HEK293 (cell line): ENCODE data around the gene MPHOSPH9.

Experiments
- CTCF ChIA-PET: fragments of 350-600 bp; formaldehyde crosslinking; extraction: SDS; loops from one replicate; lab custom pipeline; 2021; ENCODE audit warnings: antibody characterized with exemption; lab: Yijun Ruan, JAX
- POLR2A ChIA-PET: fragments of 300-600 bp; formaldehyde crosslinking; extraction: SDS; loops from one replicate; lab custom pipeline; 2020; ENCODE audit warnings: antibody characterized with exemption, inconsistent platforms; lab: Yijun Ruan, JAX
- H3K27ac ChIP-seq: fragments of 200-500 bp; sonication (Bioruptor generic); 2 replicates; pipeline ENCODE4 v1.5.1; 2014; ENCODE audit warnings: low read depth, low read length, control low read depth, inconsistent platforms; ENCODE audit errors: extremely low read depth
- H3K36me3 ChIP-seq, 2 experiments: fragments of 200-500 bp in 1 of 2; sonication (Bioruptor generic) in 1 of 2; 1 replicate in 1 of 2; 2 replicates in 1 of 2; pipeline ENCODE4 v1.5.1; 2014 to 2017; ENCODE audit warnings: inconsistent platforms in 2 of 2, low read length in 2 of 2; ENCODE audit not compliant: control insufficient read depth in 2 of 2, insufficient read depth in 1 of 2
- H3K4me1 ChIP-seq: fragments of 200-500 bp; sonication (Bioruptor generic); 2 replicates; pipeline ENCODE4 v1.5.1; 2014; ENCODE audit warnings: mild to moderate bottlenecking, low read length, inconsistent platforms; ENCODE audit not compliant: control insufficient read depth, insufficient read depth
- H3K4me3 ChIP-seq: 2 replicates; pipeline ENCODE4 v1.5.1; 2011; ENCODE audit warnings: low read depth, mild to moderate bottlenecking, control low read depth, low read length, moderate library complexity
- H3K9me3 ChIP-seq: fragments of 200-500 bp; sonication (Bioruptor generic); 2 replicates; pipeline ENCODE4 v1.5.1; 2014; ENCODE audit warnings: low read depth, low read length, inconsistent platforms; ENCODE audit not compliant: control insufficient read depth, insufficient read depth
- KLF7 ChIP-seq: fragments of 450-650 bp; formaldehyde crosslinking; IDR thresholded peaks from 2 replicates; pipeline ENCODE4 v1.5.1; 2016; ENCODE audit warnings: missing biosample characterization, missing genetic modification characterization, borderline replicate concordance
- ZNF133 ChIP-seq: fragments of 450-650 bp; formaldehyde crosslinking; IDR thresholded peaks from 2 replicates; pipeline ENCODE4 v1.5.1; 2016; ENCODE audit warnings: missing biosample characterization, missing genetic modification characterization
- ZNF169 ChIP-seq: fragments of 450-650 bp; formaldehyde crosslinking; IDR thresholded peaks from 2 replicates; pipeline ENCODE4 v1.5.1; 2016; ENCODE audit warnings: missing biosample characterization, missing genetic modification characterization
- ZNF24 ChIP-seq: fragments of 450-650 bp; formaldehyde crosslinking; IDR thresholded peaks from 2 replicates; pipeline ENCODE4 v1.5.1; 2016; ENCODE audit warnings: missing biosample characterization, missing genetic modification characterization
- ZNF416 ChIP-seq: fragments of 450-650 bp; formaldehyde crosslinking; IDR thresholded peaks from 2 replicates; pipeline ENCODE4 v1.5.1; 2016; ENCODE audit warnings: missing biosample characterization, missing genetic modification characterization
- ZNF521 ChIP-seq: fragments of 450-650 bp; formaldehyde crosslinking; IDR thresholded peaks from 2 replicates; pipeline ENCODE4 v1.5.1; 2017; ENCODE audit warnings: missing biosample characterization, mild to moderate bottlenecking, missing genetic modification characterization
- ZNF791 ChIP-seq: fragments of 450-650 bp; formaldehyde crosslinking; IDR thresholded peaks from 2 replicates; pipeline ENCODE4 v1.5.1; 2016; ENCODE audit warnings: missing biosample characterization, missing genetic modification characterization
- TF ChIP-seq, protein P1 (sequence below): fragments of 450-650 bp; formaldehyde crosslinking; IDR thresholded peaks from 2 replicates; pipeline ENCODE4 v1.5.1; 2016; ENCODE audit warnings: missing biosample characterization, missing genetic modification characterization
- TF ChIP-seq, protein P2 (sequence below): fragments of 450-650 bp; formaldehyde crosslinking; IDR thresholded peaks from 2 replicates; pipeline ENCODE4 v1.5.1; 2016; ENCODE audit warnings: missing biosample characterization, missing genetic modification characterization, borderline replicate concordance
- TF ChIP-seq, protein P3 (sequence below): fragments of 450-650 bp; formaldehyde crosslinking; IDR thresholded peaks from 2 replicates; pipeline ENCODE4 v1.5.1; 2016; ENCODE audit warnings: missing biosample characterization, missing genetic modification characterization
- TF ChIP-seq, protein P4 (sequence below): fragments of 450-650 bp; formaldehyde crosslinking; IDR thresholded peaks from 2 replicates; pipeline ENCODE4 v1.5.1; 2016; ENCODE audit warnings: missing biosample characterization, missing genetic modification characterization
- TF ChIP-seq, protein P5 (sequence below): fragments of 450-650 bp; formaldehyde crosslinking; IDR thresholded peaks from 2 replicates; pipeline ENCODE4 v1.5.1; 2017; ENCODE audit warnings: missing biosample characterization, missing genetic modification characterization
- TF ChIP-seq, protein P6 (sequence below): fragments of 450-650 bp; formaldehyde crosslinking; IDR thresholded peaks from 2 replicates; pipeline ENCODE4 v1.5.1; 2016; ENCODE audit warnings: missing biosample characterization, missing genetic modification characterization
- TF ChIP-seq, protein P7 (sequence below): fragments of 450-650 bp; formaldehyde crosslinking; IDR thresholded peaks from 2 replicates; pipeline ENCODE4 v1.5.1; 2016; ENCODE audit warnings: missing biosample characterization, missing genetic modification characterization

Gene MPHOSPH9

DNA sequence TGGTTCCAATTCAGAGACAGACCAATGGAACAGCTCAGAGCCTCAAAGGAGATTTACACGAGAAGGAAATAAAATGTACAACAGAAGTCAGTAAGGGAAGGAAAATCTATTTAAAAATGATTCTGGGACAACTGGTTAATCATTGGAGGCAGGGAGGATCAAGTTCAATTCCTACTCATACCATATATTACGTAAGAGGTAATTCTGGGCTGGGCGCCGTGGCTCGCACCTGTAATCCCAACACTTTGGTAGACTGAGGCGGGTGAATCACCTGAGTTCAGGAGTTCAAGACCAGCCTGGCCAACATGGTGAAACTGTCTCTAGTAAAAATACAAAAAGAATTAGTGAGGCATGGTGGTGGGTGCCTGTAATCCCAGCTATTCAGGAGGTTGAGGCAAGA, 45.3 kb downstream of the MPHOSPH9 start:
- ChIA-PET CTCF (interaction anchor here (0.5 kb wide), 1 partner anchor 18 kb away, joined by 4 read pairs; no protein-coding TSS in a partner anchor), POLR2A (no interaction called here)
- Histone ChIP-seq H3K27ac (no peak overlapping the region), H3K36me3 (peaks cover 72 to 75% of the 10 kb centered on the region in 2 experiments), H3K4me3 (no peak overlapping the region), H3K9me3 (no peaks in the 10 kb centered on the region), H3K4me1 (no peaks in the 10 kb centered on the region)
- TF ChIP-seq, protein P1, sequence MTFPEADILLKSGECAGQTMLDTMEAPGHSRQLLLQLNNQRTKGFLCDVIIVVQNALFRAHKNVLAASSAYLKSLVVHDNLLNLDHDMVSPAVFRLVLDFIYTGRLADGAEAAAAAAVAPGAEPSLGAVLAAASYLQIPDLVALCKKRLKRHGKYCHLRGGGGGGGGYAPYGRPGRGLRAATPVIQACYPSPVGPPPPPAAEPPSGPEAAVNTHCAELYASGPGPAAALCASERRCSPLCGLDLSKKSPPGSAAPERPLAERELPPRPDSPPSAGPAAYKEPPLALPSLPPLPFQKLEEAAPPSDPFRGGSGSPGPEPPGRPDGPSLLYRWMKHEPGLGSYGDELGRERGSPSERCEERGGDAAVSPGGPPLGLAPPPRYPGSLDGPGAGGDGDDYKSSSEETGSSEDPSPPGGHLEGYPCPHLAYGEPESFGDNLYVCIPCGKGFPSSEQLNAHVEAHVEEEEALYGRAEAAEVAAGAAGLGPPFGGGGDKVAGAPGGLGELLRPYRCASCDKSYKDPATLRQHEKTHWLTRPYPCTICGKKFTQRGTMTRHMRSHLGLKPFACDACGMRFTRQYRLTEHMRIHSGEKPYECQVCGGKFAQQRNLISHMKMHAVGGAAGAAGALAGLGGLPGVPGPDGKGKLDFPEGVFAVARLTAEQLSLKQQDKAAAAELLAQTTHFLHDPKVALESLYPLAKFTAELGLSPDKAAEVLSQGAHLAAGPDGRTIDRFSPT (tag by site-specific recombination), result no peak
- TF ChIP-seq, protein P2, sequence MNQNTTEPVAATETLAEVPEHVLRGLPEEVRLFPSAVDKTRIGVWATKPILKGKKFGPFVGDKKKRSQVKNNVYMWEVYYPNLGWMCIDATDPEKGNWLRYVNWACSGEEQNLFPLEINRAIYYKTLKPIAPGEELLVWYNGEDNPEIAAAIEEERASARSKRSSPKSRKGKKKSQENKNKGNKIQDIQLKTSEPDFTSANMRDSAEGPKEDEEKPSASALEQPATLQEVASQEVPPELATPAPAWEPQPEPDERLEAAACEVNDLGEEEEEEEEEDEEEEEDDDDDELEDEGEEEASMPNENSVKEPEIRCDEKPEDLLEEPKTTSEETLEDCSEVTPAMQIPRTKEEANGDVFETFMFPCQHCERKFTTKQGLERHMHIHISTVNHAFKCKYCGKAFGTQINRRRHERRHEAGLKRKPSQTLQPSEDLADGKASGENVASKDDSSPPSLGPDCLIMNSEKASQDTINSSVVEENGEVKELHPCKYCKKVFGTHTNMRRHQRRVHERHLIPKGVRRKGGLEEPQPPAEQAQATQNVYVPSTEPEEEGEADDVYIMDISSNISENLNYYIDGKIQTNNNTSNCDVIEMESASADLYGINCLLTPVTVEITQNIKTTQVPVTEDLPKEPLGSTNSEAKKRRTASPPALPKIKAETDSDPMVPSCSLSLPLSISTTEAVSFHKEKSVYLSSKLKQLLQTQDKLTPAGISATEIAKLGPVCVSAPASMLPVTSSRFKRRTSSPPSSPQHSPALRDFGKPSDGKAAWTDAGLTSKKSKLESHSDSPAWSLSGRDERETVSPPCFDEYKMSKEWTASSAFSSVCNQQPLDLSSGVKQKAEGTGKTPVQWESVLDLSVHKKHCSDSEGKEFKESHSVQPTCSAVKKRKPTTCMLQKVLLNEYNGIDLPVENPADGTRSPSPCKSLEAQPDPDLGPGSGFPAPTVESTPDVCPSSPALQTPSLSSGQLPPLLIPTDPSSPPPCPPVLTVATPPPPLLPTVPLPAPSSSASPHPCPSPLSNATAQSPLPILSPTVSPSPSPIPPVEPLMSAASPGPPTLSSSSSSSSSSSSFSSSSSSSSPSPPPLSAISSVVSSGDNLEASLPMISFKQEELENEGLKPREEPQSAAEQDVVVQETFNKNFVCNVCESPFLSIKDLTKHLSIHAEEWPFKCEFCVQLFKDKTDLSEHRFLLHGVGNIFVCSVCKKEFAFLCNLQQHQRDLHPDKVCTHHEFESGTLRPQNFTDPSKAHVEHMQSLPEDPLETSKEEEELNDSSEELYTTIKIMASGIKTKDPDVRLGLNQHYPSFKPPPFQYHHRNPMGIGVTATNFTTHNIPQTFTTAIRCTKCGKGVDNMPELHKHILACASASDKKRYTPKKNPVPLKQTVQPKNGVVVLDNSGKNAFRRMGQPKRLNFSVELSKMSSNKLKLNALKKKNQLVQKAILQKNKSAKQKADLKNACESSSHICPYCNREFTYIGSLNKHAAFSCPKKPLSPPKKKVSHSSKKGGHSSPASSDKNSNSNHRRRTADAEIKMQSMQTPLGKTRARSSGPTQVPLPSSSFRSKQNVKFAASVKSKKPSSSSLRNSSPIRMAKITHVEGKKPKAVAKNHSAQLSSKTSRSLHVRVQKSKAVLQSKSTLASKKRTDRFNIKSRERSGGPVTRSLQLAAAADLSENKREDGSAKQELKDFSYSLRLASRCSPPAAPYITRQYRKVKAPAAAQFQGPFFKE (tag by site-specific recombination), result no peak
- TF ChIP-seq ZNF791 (tag by site-specific recombination) (no peak), ZNF133 (tag by site-specific recombination) (no peak), ZNF169 (tag by site-specific recombination) (no peak), ZNF416 (tag by site-specific recombination) (no peak), KLF7 (tag by site-specific recombination) (no peak), ZNF521 (tag by site-specific recombination) (no peak), ZNF24 (no peak)
- TF ChIP-seq, protein P3, sequence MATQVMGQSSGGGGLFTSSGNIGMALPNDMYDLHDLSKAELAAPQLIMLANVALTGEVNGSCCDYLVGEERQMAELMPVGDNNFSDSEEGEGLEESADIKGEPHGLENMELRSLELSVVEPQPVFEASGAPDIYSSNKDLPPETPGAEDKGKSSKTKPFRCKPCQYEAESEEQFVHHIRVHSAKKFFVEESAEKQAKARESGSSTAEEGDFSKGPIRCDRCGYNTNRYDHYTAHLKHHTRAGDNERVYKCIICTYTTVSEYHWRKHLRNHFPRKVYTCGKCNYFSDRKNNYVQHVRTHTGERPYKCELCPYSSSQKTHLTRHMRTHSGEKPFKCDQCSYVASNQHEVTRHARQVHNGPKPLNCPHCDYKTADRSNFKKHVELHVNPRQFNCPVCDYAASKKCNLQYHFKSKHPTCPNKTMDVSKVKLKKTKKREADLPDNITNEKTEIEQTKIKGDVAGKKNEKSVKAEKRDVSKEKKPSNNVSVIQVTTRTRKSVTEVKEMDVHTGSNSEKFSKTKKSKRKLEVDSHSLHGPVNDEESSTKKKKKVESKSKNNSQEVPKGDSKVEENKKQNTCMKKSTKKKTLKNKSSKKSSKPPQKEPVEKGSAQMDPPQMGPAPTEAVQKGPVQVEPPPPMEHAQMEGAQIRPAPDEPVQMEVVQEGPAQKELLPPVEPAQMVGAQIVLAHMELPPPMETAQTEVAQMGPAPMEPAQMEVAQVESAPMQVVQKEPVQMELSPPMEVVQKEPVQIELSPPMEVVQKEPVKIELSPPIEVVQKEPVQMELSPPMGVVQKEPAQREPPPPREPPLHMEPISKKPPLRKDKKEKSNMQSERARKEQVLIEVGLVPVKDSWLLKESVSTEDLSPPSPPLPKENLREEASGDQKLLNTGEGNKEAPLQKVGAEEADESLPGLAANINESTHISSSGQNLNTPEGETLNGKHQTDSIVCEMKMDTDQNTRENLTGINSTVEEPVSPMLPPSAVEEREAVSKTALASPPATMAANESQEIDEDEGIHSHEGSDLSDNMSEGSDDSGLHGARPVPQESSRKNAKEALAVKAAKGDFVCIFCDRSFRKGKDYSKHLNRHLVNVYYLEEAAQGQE (tag by site-specific recombination), result no peak
- TF ChIP-seq, protein P4, sequence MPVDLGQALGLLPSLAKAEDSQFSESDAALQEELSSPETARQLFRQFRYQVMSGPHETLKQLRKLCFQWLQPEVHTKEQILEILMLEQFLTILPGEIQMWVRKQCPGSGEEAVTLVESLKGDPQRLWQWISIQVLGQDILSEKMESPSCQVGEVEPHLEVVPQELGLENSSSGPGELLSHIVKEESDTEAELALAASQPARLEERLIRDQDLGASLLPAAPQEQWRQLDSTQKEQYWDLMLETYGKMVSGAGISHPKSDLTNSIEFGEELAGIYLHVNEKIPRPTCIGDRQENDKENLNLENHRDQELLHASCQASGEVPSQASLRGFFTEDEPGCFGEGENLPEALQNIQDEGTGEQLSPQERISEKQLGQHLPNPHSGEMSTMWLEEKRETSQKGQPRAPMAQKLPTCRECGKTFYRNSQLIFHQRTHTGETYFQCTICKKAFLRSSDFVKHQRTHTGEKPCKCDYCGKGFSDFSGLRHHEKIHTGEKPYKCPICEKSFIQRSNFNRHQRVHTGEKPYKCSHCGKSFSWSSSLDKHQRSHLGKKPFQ (tag by site-specific recombination), result no peak
- TF ChIP-seq, protein P5, sequence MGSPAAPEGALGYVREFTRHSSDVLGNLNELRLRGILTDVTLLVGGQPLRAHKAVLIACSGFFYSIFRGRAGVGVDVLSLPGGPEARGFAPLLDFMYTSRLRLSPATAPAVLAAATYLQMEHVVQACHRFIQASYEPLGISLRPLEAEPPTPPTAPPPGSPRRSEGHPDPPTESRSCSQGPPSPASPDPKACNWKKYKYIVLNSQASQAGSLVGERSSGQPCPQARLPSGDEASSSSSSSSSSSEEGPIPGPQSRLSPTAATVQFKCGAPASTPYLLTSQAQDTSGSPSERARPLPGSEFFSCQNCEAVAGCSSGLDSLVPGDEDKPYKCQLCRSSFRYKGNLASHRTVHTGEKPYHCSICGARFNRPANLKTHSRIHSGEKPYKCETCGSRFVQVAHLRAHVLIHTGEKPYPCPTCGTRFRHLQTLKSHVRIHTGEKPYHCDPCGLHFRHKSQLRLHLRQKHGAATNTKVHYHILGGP (tag by site-specific recombination), result no peak
- TF ChIP-seq, protein P6, sequence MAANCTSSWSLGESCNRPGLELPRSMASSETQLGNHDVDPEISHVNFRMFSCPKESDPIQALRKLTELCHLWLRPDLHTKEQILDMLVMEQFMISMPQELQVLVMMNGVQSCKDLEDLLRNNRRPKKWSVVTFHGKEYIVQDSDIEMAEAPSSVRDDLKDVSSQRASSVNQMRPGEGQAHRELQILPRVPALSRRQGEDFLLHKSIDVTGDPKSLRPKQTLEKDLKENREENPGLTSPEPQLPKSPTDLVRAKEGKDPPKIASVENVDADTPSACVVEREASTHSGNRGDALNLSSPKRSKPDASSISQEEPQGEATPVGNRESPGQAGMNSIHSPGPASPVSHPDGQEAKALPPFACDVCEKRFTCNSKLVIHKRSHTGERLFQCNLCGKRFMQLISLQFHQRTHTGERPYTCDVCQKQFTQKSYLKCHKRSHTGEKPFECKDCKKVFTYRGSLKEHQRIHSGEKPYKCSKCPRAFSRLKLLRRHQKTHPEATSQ, result no peak
- TF ChIP-seq, protein P7, sequence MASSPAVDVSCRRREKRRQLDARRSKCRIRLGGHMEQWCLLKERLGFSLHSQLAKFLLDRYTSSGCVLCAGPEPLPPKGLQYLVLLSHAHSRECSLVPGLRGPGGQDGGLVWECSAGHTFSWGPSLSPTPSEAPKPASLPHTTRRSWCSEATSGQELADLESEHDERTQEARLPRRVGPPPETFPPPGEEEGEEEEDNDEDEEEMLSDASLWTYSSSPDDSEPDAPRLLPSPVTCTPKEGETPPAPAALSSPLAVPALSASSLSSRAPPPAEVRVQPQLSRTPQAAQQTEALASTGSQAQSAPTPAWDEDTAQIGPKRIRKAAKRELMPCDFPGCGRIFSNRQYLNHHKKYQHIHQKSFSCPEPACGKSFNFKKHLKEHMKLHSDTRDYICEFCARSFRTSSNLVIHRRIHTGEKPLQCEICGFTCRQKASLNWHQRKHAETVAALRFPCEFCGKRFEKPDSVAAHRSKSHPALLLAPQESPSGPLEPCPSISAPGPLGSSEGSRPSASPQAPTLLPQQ (tag by site-specific recombination), result no peak
